Tibial nerve (tissue), 4 donors: ENCODE measurements around the gene MAPK1. TPM values are rescaled to one million over a fixed set of nuclear protein-coding genes. Genes with fewer than 3 reads are reported as not detected.
"Not testable (repeated sequence)": the region's sequence is repeated elsewhere in the genome, so short reads cannot be mapped to it uniquely, and the experiment has no call there.

Experiments used
- DNase-seq, 2 donors: peaks; one replicate each; pipeline ENCODE4 v3.0.0-alpha.2; 2019; ENCODE audit warnings: low spot score in 2 of 2
- H3K27ac ChIP-seq, 4 donors: fragments of 200-600 bp; sonication (generic) in 3 of 4; one replicate each; pipeline ENCODE4 v1.5.1; 2017 to 2019; ENCODE audit warnings: mild to moderate bottlenecking in 1 of 4
- H3K27me3 ChIP-seq, 2 donors: fragments of 200-600 bp; sonication (generic) in 1 of 2; one replicate each; pipeline versions ENCODE4 v1.5.1 to v1.6.0; 2017 to 2019
- H3K36me3 ChIP-seq, 3 donors: fragments of 200-600 bp; sonication (generic); one replicate each; pipeline ENCODE4 v1.5.1; 2018 to 2019
- H3K4me1 ChIP-seq, 4 donors: fragments of 200-600 bp; sonication (generic) in 3 of 4; one replicate each; pipeline ENCODE4 v1.5.1; 2017 to 2019
- H3K4me3 ChIP-seq, 4 donors: fragments of 200-600 bp; sonication (generic) in 3 of 4; one replicate each; pipeline ENCODE4 v1.5.1; 2017 to 2019; ENCODE audit warnings: mild to moderate bottlenecking in 1 of 4, moderate library complexity in 1 of 4
- H3K9me3 ChIP-seq, 4 donors: fragments of 200-600 bp; sonication (generic) in 3 of 4; one replicate each; pipeline ENCODE4 v1.5.1; 2017 to 2019
- CTCF ChIP-seq, 5 experiments: fragments of 200-600 bp in 3 of 5; fragments of 450-650 bp in 2 of 5; sonication (generic) in 3 of 5; IDR thresholded peaks; one replicate each; pipeline ENCODE4 v1.5.1; 2016 to 2019; ENCODE audit warnings: antibody characterized with exemption in 5 of 5, mild to moderate bottlenecking in 3 of 5, moderate library complexity in 2 of 5
- EP300 ChIP-seq, 2 donors: sonication (generic); formaldehyde crosslinking; IDR thresholded peaks; one replicate each; pipeline ENCODE4 v1.6.1; 2017; ENCODE audit warnings: antibody characterized with exemption in 2 of 2, mild to moderate bottlenecking in 1 of 2
- POLR2A ChIP-seq, 2 donors: fragments of 450-650 bp; IDR thresholded peaks; one replicate each; pipeline ENCODE4 v1.6.1; 2017; ENCODE audit warnings: antibody characterized with exemption in 2 of 2, mild to moderate bottlenecking in 2 of 2, moderate library complexity in 2 of 2
- WGBS, 2 donors: methylation state at CpG; one replicate each; pipeline ENCODE4 v1.1.5; 2018; 5-methylcytosine and 5-hydroxymethylcytosine counted together
- total RNA-seq, 4 donors: library from RNA; depleted of rRNA; stranded (reverse); fragments of >200 nt; gene quantifications; one replicate each; pipeline ENCODE4 v1.1.0, GENCODE V29; 2016

MAPK1 gene
- total RNA-seq, 4 donors from 2014 or later = 58.1 to 95.3 (median 73.1) TPM

DNA sequence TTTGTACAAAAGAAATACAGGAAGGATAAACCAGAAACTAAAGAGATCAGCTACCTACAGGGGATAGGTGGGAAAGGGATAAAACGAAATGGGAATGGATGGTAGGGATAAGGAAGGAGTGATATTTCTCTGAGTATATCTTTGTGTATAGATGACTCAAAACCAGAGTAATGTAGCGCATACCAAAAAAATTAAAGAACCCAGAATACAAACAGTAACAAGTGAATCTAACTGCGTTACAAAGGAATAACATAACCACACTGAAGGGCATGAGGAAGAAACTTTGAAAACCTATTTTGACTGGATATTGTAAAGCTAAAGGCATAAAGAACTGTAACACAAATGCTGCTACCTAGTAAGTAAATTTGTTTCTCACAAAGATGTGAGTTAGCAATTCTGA is 37.9 kb downstream of the MAPK1 start:
- H3K36me3 ChIP-seq = no peaks in the 10 kb centered on the region
- TF ChIP-seq CTCF (IDR thresholded peaks at IDR 0.05) (no peak), POLR2A (IDR thresholded peaks at IDR 0.05) (no peak), EP300 (IDR thresholded peaks at IDR 0.05) (no peak)
- 84 to 85% methylated on average over 3 of the region's 3 CpGs for WGBS, 2 donors
- peaks cover 0 to 79% (median 17%) of the 10 kb centered on the region in 4 donors for H3K4me1 ChIP-seq
- H3K9me3 ChIP-seq = no peaks in the 10 kb centered on the region
- no peak for DNase-seq
- no peaks in the 10 kb centered on the region for H3K27me3 ChIP-seq
- no peak overlapping the region for H3K4me3 ChIP-seq
- no peak overlapping the region for H3K27ac ChIP-seq

GRCh38 chr22:21828268-21828638 is 39.2 kb downstream of the MAPK1 start:
- Histone ChIP-seq H3K27ac (no peak overlapping the region), H3K27me3 (no peaks in the 10 kb centered on the region), H3K4me3 (no peak overlapping the region), H3K36me3 (no peaks in the 10 kb centered on the region), H3K9me3 (no peaks in the 10 kb centered on the region), H3K4me1 (peaks cover 0 to 78% (median 15%) of the 10 kb centered on the region in 4 donors)
- WGBS, 2 donors = 75 to 76% methylated on average over 4 of the region's 4 CpGs
- TF ChIP-seq EP300 (IDR thresholded peaks at IDR 0.05) (no peak), CTCF (IDR thresholded peaks at IDR 0.05) (no peak), POLR2A (IDR thresholded peaks at IDR 0.05) (no peak)
- no peak for DNase-seq

GRCh38 chr22:21827628-21828267 is 39.7 kb downstream of the MAPK1 start:
- DNase-seq = no peak
- no peaks in the 10 kb centered on the region for H3K36me3 ChIP-seq
- TF ChIP-seq POLR2A (IDR thresholded peaks at IDR 0.05) (no peak), EP300 (IDR thresholded peaks at IDR 0.05) (no peak), CTCF (IDR thresholded peaks at IDR 0.05) (no peak)
- no peak overlapping the region for H3K4me3 ChIP-seq
- no peak overlapping the region for H3K27ac ChIP-seq
- H3K9me3 ChIP-seq = no peaks in the 10 kb centered on the region
- H3K27me3 ChIP-seq = no peaks in the 10 kb centered on the region
- peaks cover 0 to 78% (median 14%) of the 10 kb centered on the region in 4 donors for H3K4me1 ChIP-seq
- 75 to 77% methylated on average over 3 of the region's 3 CpGs for WGBS, 2 donors

GRCh38 chr22:21826204-21826603 is 41.2 kb downstream of the MAPK1 start:
- H3K4me1 ChIP-seq = peaks cover 0 to 77% (median 6%) of the 10 kb centered on the region in 4 donors
- no peaks in the 10 kb centered on the region for H3K27me3 ChIP-seq
- DNase-seq = no peak
- H3K4me3 ChIP-seq = no peak overlapping the region
- 86 to 92% methylated on average over 7 of the region's 7 CpGs for WGBS, 2 donors
- H3K27ac ChIP-seq = no peak overlapping the region
- no peaks in the 10 kb centered on the region for H3K36me3 ChIP-seq
- H3K9me3 ChIP-seq = no peaks in the 10 kb centered on the region
- TF ChIP-seq POLR2A (IDR thresholded peaks at IDR 0.05) = no peak
- no peak for TF ChIP-seq EP300 (IDR thresholded peaks at IDR 0.05)
- no peak for TF ChIP-seq CTCF (IDR thresholded peaks at IDR 0.05)

GRCh38 chr22:21824962-21825361 is 42.5 kb downstream of the MAPK1 start:
- not testable (repeated sequence) for H3K27ac ChIP-seq, H3K27me3 ChIP-seq, H3K9me3 ChIP-seq, H3K4me3 ChIP-seq, DNase-seq, H3K36me3 ChIP-seq
- H3K4me1 ChIP-seq = peaks cover 0 to 71% (median 5%) of the 10 kb centered on the region in 4 donors
- 95% methylated on average over 7 of the region's 7 CpGs for WGBS, 2 donors
